Muscle layer of colon (tissue), 2 donors: ENCODE data around the gene LANCL1.
A peak's percentile ranks its signal among the peaks of the same experiment; 100 is the strongest.

Source experiments
- H3K27ac ChIP-seq: one replicate; pipeline ENCODE4 v1.7.0; 2013; ENCODE audit warnings: low read depth, mild to moderate bottlenecking, low read length, moderate library complexity
- H3K27me3 ChIP-seq, 2 donors: one replicate each; pipeline ENCODE4 v1.7.0; 2013; ENCODE audit warnings: low read length in 2 of 2, mild to moderate bottlenecking in 2 of 2; ENCODE audit not compliant: insufficient read depth in 2 of 2, control insufficient read depth in 1 of 2
- H3K36me3 ChIP-seq: one replicate; pipeline ENCODE4 v1.7.0; 2013; ENCODE audit warnings: mild to moderate bottlenecking, low read length; ENCODE audit not compliant: insufficient read depth
- H3K4me1 ChIP-seq: one replicate; pipeline ENCODE4 v1.7.0; 2013; ENCODE audit warnings: mild to moderate bottlenecking, low read length; ENCODE audit not compliant: insufficient read depth
- H3K4me3 ChIP-seq, 2 donors: one replicate each; pipeline ENCODE4 v1.7.0; 2013; ENCODE audit warnings: low read length in 2 of 2, low read depth in 1 of 2, mild to moderate bottlenecking in 1 of 2, moderate library complexity in 1 of 2
- H3K9ac ChIP-seq: one replicate; pipeline ENCODE4 v1.7.0; 2013; ENCODE audit warnings: low read length
- H3K9me3 ChIP-seq: one replicate; pipeline ENCODE4 v1.7.0; 2013; ENCODE audit warnings: mild to moderate bottlenecking, low read length
- donor health status: abdominal sarcoma.
- donor health status: Adenocarcinoma of cecum.

The LANCL1 gene, protein sequence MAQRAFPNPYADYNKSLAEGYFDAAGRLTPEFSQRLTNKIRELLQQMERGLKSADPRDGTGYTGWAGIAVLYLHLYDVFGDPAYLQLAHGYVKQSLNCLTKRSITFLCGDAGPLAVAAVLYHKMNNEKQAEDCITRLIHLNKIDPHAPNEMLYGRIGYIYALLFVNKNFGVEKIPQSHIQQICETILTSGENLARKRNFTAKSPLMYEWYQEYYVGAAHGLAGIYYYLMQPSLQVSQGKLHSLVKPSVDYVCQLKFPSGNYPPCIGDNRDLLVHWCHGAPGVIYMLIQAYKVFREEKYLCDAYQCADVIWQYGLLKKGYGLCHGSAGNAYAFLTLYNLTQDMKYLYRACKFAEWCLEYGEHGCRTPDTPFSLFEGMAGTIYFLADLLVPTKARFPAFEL

DNA sequence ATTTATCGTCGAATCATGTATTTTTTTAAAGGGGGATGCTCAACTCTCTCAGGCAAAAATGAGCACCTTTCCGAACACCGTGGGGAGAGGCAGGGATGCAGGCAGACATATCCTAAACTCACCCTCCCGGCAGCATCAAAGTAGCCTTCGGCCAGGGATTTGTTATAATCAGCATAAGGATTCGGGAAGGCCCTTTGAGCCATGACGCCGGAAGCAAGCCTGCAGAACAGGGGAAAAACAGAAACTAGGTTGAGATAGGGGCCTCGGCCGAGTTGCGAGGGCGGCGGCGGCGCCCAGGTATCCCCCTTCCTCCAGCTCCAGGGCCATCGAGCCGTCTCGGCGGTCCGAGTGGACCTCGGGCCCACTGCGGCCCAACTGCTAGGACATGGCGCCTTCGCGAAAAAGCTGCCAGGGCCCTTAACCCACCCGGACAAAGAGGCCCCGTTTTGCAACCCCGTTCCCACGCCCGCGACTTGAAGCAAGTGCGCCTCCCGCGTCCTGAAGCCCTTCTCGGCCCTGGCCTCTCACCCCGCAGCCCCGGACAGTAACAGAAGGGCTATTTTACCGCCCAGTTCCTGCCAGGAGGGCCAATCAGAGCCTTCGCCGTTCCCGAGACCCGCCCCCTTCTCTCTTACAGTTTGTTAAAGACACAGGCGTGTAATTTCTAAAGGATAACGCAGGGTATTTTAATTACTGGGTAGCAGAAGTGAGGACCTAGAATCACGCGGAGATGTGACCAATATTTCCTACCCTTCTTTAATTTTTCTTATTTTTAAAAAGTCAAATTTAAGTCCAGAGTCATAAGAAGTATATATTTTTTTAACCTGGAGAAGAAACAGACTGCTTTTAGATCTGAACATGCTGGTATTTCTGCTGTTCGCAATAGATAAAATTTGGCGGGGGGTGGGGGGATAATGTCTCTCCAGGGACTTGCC is at the start of gene LANCL1:
Gene LANCL1 (minus strand): TSS at position 566 of the 935 bp plus-strand sequence. CDS start 363 bp downstream, at position 203.
- Histone ChIP-seq H3K36me3 (peaks cover 5% of the 10 kb centered on the region), H3K27me3 (no peaks in the 10 kb centered on the region), H3K4me3 (peak within 1 kb of the TSS; percentile 65 to 78), H3K9ac (peak within 1 kb of the TSS; percentile 62), H3K9me3 (no peaks in the 10 kb centered on the region), H3K4me1 (peaks cover 18% of the 10 kb centered on the region), H3K27ac (peak within 1 kb of the TSS; percentile 78)

DNA sequence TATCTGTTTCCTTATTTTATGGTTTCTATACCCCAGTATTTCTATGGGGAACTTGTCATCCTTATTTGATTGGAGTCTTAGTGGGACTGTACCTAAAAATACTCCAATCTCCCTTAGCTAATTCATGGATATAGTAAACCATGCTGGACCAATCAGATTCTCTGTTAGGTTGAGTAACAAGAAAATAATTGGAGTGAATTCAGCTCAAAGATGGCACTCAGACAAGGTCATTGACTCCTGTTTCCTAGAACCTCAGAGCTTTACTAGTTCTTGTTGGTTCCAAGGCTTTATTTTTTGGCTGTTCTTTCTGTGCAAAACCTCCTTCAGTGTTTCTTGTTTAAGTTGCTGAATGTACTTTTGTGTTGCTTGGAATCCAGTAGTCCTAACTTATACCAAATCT is 48.0 kb upstream of the LANCL1 start:
- no peak overlapping the region for H3K9ac ChIP-seq
- H3K27ac ChIP-seq: no peak overlapping the region

DNA sequence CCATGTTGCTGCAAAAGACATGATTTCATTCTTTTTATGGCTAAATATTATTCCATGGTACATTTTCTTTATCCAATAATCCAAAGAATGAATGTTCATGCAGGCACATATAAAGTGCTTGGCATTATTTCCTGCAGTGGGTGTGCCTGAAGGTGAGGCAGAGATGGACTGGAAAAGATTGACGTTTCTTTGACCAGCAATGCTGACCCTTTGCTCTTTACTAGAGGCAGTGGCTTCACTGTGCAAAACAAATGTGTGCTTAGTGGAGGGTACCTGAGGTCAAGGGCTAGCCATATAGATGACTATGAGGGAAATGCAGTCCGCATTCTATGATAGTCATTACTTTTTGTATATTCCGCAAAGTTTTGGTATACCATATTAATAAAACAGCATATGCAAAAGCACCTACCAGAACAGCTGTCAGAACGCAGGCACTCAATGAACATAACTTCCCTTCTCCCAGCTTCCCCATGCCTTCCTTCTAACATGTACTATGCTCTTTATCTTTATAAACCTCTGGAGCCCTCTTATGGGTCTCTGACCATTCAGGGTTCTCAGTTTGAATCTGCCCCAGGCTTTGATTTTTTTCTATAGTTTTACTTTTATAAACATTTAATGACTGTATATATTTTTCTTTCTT is 47.2 kb upstream of the LANCL1 start:
- Histone ChIP-seq H3K9ac (no peak overlapping the region), H3K4me3 (no peak overlapping the region), H3K27ac (no peak overlapping the region), H3K4me1 (no peaks in the 10 kb centered on the region), H3K27me3 (no peaks in the 10 kb centered on the region), H3K36me3 (no peaks in the 10 kb centered on the region), H3K9me3 (no peaks in the 10 kb centered on the region)

More for the DNA sequence above, 48.0 kb upstream of the LANCL1 start:
- Histone ChIP-seq H3K9me3 (no peaks in the 10 kb centered on the region), H3K27me3 (no peaks in the 10 kb centered on the region), H3K4me1 (no peaks in the 10 kb centered on the region), H3K36me3 (no peaks in the 10 kb centered on the region), H3K4me3 (no peak overlapping the region)

DNA sequence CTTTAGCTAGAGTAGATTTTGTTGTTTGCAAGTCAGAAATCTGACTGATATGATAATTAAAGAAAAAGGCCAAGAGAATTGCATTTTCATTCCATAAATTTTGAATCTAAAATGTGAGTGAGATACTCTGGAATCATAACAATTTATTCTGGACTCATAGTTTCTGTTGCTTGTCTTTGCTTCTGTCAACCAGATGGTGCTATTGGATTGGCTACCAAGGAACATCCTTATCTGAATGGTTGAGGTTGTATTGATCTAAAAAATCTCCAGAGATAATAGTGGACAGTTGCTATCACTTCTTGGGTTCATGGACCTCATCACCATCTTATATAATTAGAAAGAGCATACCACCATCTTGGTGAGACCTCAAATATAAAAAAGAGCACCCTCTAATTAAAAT is 45.8 kb upstream of the LANCL1 start:
- Histone ChIP-seq H3K4me3 (no peak overlapping the region), H3K27me3 (no peaks in the 10 kb centered on the region), H3K9me3 (no peaks in the 10 kb centered on the region), H3K4me1 (no peaks in the 10 kb centered on the region), H3K9ac (no peak overlapping the region), H3K27ac (no peak overlapping the region), H3K36me3 (no peaks in the 10 kb centered on the region)

DNA sequence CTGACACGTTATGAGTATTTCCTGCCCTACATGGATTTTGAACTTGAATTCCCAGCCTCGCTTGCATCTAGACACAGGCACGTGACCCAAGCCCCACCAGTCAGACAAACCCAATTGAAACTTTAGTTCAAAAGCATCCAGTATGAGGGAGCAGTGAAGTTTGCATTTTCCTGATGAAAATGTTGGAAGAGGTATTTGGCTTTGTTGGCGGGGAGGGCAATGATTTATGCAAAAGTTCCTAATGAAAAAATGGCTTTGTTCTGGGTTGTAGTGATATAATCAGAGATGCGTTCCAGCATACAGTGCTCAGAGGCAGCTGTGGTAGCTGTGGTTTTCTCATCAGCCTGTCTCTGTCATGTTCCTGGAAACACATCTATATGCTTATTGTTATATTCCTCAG is 43.0 kb upstream of the LANCL1 start:
- Histone ChIP-seq H3K4me1 (no peaks in the 10 kb centered on the region), H3K27me3 (no peaks in the 10 kb centered on the region), H3K9ac (no peak overlapping the region), H3K4me3 (no peak overlapping the region), H3K36me3 (no peaks in the 10 kb centered on the region), H3K9me3 (no peaks in the 10 kb centered on the region), H3K27ac (no peak overlapping the region)

DNA sequence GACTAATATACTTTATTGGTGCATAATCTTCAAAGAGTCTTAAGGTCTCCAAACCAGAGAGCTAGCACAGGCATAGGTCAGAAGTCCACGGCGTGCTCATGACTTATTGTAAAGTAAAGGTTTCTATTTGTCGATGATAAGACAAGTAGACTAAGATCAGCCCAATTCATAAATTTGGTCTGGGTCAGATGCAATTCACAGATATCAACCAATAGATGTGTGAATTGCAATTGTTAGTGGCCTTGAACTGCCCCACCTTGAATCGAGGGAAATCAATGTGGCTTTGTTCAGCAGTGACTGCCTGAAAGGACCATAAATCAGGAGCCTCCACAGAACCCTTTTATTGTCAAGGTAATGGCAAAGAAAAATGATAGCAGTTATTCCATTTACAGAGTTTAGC is 40.7 kb upstream of the LANCL1 start:
- Histone ChIP-seq H3K9me3 (no peaks in the 10 kb centered on the region), H3K27me3 (no peaks in the 10 kb centered on the region), H3K4me3 (no peak overlapping the region), H3K27ac (no peak overlapping the region), H3K36me3 (no peaks in the 10 kb centered on the region), H3K9ac (no peak overlapping the region), H3K4me1 (no peaks in the 10 kb centered on the region)

DNA sequence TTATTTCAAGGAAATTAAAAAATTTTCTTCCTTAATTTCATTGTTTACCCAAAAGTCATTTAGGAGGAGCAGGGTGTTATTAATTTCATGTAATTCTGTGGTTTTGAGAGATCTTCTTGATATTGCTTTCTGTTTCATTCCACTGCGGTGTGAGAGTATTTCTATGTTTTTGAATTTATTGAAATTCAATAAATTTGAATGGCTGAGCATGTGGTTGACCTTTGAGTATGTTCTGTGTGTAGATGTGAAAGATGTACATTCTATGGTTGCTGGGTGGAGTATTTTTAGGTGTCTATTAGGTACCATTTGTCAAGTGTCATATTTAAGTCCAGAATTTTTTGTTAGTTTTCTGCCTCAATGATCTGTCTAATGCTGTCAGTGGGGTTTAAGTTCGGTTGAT is 39.4 kb upstream of the LANCL1 start:
- Histone ChIP-seq H3K4me3 (no peak overlapping the region), H3K4me1 (no peaks in the 10 kb centered on the region), H3K9ac (no peak overlapping the region), H3K36me3 (no peaks in the 10 kb centered on the region), H3K9me3 (no peaks in the 10 kb centered on the region), H3K27ac (no peak overlapping the region), H3K27me3 (no peaks in the 10 kb centered on the region)

DNA sequence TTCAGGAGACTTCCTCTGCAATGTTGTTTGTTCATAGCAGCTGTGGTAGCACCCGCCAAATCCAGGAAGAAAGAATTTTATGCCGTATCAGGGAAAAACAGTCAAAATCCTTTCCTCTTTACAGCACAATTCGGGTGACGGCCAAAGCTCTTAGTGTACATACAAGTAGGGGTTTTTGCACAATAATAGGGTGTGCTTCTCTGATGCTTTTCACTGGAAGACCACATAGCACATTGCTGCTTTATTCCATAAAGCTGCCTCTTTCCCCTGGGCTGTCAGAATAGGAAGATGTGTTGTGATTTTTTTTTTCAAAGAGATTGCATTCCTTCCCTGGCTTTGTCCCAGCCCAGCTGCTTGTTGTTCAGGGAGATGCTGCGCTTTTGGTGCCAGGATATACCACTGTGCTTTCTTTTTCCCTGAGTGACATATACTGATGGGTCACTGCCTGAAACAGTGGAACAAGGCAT is 27.2 kb upstream of the LANCL1 start:
- Histone ChIP-seq H3K9ac (no peak overlapping the region), H3K4me3 (no peak overlapping the region)

DNA sequence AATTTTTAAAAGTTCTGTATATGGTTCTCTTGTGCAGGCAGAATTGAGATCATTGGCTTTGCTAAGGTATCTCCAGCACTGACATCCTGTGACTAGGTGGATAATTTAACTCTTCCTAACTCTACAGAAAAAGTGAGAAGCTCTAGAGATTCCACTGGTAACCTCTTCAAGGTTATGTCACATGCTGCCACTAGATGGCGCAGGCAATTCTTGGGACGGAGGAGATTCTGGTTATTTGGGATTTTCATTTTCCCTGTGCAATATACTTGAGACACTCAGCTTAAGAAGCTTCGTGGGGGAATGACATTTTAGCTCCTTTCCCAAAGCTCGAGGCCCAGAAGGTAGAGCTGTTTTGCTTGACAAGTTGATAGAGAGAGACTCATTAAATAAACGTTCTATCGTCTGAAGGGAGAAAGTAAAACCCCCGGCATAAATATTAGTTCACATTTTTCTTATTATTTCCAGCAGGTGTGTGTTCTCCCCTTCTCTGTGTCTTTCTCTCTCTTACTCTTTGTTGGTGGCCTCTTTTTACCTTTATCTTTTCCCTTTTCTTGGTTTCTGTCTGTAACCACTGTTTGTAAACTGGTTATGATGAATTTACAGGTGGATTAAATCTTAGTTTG is 26.6 kb upstream of the LANCL1 start:
- no peaks in the 10 kb centered on the region for H3K4me1 ChIP-seq
- no peak overlapping the region for H3K27ac ChIP-seq
- no peak overlapping the region for H3K4me3 ChIP-seq
- H3K9ac ChIP-seq: no peak overlapping the region
- no peaks in the 10 kb centered on the region for H3K27me3 ChIP-seq
- peaks cover 7% of the 10 kb centered on the region for H3K9me3 ChIP-seq
- H3K36me3 ChIP-seq: no peaks in the 10 kb centered on the region

More for the DNA sequence above, 27.2 kb upstream of the LANCL1 start:
- no peaks in the 10 kb centered on the region for H3K36me3 ChIP-seq
- H3K27me3 ChIP-seq: no peaks in the 10 kb centered on the region
- peaks cover 4% of the 10 kb centered on the region for H3K9me3 ChIP-seq
- no peak overlapping the region for H3K27ac ChIP-seq
- no peaks in the 10 kb centered on the region for H3K4me1 ChIP-seq

DNA sequence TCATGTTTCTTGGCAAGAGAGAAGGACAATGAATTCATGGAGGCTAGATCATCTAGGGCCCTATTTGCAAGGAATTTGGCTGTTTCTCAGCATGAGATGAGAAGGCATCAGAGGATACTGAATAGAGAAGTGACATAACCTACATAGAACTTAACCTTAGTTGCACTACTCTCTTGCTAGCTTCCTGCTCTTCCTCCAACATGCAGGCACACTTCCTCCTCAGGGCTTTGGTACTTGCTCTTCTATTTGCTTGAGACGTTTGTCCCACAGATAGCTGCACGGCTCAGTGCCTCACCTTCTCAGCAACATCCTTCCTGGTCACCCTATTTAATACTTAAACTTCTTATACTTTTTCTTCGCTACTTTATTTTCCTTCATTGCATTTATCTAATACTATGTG is 20.0 kb upstream of the LANCL1 start:
- Histone ChIP-seq H3K27me3 (no peaks in the 10 kb centered on the region), H3K9ac (no peak overlapping the region), H3K36me3 (no peaks in the 10 kb centered on the region), H3K4me3 (no peak overlapping the region), H3K9me3 (peaks cover 7% of the 10 kb centered on the region), H3K27ac (no peak overlapping the region), H3K4me1 (no peaks in the 10 kb centered on the region)

DNA sequence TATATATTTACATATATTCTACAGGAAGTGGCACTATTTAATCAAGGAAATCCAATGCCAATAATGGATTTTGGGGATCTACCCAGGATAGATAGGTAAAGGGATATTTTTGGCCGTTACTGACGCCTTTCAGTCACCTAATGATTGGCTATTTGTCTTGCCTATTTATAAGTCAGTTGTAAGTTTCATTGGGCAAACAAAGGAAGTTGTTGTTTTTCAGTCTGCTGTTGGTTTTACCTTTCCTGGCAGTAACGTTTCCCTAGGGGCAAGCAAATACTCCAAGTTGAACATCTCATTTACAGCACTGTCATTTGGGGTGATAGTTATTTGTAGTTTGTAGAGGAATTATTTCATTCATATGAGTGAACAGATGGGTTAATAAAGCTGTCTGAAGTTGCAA is 17.0 kb upstream of the LANCL1 start:
- no peak overlapping the region for H3K9ac ChIP-seq
- no peak overlapping the region for H3K4me3 ChIP-seq
- H3K36me3 ChIP-seq: no peaks in the 10 kb centered on the region
- no peaks in the 10 kb centered on the region for H3K27me3 ChIP-seq
- peaks cover 1% of the 10 kb centered on the region for H3K9me3 ChIP-seq
- no peaks in the 10 kb centered on the region for H3K4me1 ChIP-seq
- no peak overlapping the region for H3K27ac ChIP-seq
